SU-DHL-6 (cell line): ENCODE data around the gene PLCL1.

Experiments used
- EZH2phosphoT487 ChIP-seq: fragments of 200-600 bp; sonication (generic), shearing (Covaris generic); conservative IDR thresholded peaks from 2 replicates; pipeline ENCODE4 v1.6.1; 2018; ENCODE audit warnings: mild to moderate bottlenecking, antibody characterized with exemption, low read length, moderate library complexity, mixed read lengths
- TF ChIP-seq, protein P1 (sequence below): fragments of 200-600 bp; sonication (generic); IDR thresholded peaks from one replicate; pipeline ENCODE4 v1.5.1; 2017; ENCODE audit warnings: antibody characterized with exemption, mild to moderate bottlenecking, low read length, moderate library complexity; ENCODE audit not compliant: insufficient read depth, poor library complexity, severe bottlenecking

DNA sequence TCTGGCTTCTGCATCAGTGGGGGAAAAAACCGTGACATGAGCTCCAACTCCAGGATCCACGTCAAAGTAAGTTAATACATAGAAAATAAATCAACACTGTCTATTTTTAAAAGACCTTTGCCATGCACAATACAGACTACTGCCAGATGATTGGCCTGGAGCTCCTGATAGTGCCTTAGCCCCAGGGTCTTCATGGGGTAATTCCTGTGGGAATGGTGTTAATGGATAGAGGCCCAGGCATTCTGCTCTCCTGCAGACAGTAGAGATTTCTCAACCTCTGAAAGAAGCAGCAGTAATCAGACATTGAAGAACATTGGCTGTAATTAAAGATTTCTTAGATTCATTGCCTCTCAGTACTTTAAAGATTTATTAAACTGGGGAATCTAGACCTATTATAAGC, 4.3 kb upstream of the PLCL1 start:
- TF ChIP-seq, protein P1, sequence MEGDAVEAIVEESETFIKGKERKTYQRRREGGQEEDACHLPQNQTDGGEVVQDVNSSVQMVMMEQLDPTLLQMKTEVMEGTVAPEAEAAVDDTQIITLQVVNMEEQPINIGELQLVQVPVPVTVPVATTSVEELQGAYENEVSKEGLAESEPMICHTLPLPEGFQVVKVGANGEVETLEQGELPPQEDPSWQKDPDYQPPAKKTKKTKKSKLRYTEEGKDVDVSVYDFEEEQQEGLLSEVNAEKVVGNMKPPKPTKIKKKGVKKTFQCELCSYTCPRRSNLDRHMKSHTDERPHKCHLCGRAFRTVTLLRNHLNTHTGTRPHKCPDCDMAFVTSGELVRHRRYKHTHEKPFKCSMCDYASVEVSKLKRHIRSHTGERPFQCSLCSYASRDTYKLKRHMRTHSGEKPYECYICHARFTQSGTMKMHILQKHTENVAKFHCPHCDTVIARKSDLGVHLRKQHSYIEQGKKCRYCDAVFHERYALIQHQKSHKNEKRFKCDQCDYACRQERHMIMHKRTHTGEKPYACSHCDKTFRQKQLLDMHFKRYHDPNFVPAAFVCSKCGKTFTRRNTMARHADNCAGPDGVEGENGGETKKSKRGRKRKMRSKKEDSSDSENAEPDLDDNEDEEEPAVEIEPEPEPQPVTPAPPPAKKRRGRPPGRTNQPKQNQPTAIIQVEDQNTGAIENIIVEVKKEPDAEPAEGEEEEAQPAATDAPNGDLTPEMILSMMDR = no peak
- no peak for TF ChIP-seq EZH2phosphoT487
